HG02870 (cell line): Measurements from ENCODE around the gene BTBD8.

Experiments used
- ATAC-seq: cut with Tn5 transposase; IDR thresholded peaks from one replicate; pipeline ENCODE4 v1.9.1; 2021; ENCODE audit warnings: mild to moderate bottlenecking, moderate library complexity; ENCODE audit not compliant: unreplicated experiment

Gene BTBD8

DNA sequence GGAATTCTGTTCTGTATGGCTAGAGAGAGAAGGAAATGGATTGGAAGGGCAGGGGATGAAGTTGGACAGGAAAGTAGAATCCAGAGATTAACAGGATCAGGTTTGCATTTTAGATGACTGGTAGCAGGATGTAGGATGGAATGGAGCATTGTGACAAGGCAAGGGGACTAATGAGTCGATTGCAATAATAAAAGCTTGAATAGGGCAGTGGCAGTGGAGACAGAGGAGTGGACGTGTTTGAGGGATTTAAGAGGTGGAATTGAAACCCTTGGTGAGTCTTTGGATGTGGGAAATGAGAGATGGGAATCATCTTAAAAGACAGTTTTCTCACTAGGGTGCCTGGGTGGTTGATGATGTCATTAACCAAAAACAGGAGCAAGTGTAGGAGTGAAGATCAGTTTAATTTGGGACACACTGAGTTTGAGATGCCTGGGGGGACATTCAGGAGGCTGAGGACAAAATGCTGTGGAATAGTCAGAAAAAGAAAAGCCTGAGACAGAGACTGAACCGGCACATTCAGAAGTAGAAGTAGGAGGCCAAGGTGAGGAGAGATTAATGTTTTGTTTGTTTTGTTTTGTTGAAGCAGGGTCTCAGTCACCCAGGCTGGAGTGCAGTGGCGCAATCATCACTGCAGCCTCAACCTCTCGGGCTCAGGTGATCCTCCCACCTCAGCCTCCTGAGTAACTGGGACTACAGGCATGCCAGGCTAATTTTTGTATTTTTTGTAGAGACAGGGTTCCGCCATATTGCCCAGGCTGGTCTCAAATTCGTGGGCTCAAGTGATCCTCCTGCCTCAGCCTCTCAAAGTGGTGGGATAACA, 108.5 kb downstream of the BTBD8 start:
- ATAC-seq = no peak

DNA sequence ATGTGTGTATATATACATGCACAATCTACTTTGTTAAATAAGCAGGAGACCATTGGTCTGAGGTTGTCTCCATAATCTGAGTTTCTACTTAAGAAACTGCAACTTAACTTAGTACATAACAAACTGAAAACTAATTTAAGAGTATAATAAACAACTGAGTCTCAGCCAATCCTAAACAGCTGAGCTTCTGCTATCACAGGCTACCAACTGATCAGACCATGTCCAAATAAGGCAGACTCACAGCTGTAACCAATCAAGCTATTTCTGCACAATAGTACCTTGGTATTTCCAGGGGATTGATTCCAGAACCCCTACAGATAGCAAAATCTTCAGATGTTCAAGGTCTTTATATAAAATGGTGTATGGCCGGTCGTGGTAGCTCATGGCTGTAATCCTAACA, 111.6 kb downstream of the BTBD8 start:
- ATAC-seq = no peak

DNA sequence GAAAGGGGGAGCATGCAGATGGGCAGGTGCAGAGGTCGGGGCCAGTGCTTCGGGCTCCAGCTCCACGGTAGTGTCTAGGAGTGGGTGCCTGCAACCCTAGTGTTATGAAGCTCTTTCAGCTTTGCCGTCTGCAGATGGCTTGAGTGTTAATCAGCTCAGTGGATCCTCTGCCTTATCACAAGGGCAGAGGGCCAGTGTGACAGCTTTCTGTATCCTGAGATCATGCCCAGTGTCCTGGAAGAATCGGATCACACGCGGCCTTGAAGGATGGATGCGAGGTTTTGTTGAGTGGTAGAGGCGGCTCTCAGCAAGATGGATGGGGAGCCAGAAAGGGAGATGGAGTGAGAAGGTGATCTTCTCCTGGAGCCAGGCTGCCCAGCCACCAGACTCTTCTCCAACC, 112.1 kb downstream of the BTBD8 start:
- ATAC-seq = no peak

DNA sequence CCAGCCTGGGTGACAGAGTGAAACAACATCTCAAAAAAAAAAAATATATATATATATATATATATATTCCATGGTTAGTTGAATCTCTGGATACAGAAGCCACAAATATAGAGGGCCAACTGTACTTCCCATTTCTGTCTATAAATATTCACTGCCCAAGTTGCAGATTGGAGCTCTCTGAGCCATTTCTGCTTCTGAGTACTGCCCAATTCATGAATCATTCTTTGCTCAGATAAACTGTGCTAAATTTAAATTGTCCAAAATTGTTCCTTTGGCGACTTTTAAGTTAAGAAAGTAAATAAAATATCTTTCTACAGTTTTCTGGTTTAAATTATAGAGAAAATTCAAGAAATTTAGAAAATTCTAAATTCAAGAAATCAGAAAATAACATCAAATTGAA, 114.4 kb downstream of the BTBD8 start:
- no peak for ATAC-seq

DNA sequence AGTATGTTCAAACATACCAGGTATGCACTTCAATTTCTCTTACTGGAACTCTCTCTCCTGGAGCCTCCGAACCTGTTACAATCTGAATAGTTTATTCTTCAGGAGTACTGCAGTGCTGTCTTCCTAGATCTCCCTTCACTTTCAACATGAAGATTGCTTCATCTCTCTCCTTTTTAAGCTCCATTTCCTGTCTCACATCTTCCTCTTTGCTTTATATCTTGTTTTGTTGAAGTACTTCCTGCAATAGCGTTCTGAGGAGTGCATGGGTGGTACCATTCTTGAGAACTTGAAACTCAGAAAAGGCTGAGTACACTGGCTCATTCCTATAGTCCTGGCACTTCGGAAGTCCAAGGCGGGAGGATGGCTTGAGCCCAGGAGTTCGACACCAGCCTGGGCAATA, 121.8 kb downstream of the BTBD8 start:
- ATAC-seq = no peak

DNA sequence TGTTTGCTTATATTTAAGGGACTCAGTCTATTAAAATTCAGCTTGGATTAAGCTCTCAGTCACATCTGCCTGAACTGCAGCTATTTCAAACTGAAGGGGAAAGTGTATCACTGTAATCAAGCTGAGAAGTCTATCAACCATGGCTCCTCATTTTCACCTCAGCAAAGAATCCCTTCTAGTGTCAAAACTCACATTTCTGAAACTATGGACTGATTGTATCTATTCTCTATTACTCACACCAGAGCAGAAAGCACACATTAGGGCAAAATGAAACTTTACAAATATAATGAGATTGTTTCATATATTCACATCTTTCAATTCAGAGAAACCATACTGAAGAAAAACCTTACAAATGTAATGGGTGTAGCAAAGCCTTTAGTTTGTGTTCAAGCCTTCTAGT, 123.0 kb downstream of the BTBD8 start:
- no peak for ATAC-seq

DNA sequence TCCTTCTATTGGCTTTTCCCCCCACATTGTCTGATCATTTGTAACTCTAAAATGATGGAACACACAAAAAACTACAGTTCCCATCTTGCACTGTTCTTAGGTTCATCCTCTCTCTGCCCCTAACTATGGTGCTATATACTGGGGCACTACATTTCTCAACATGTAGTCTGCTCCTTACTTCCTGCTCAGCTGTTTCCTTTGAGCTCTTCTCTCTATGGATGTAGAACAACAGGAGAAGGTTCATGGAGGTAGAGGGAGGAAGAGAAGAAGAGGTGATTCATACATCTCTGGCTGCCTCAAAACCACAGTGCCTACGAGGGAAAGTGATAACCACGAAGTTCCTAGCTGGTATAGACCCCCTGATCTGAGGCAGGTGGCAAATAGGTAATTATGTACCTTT, 130.6 kb downstream of the BTBD8 start:
- ATAC-seq = no peak

DNA sequence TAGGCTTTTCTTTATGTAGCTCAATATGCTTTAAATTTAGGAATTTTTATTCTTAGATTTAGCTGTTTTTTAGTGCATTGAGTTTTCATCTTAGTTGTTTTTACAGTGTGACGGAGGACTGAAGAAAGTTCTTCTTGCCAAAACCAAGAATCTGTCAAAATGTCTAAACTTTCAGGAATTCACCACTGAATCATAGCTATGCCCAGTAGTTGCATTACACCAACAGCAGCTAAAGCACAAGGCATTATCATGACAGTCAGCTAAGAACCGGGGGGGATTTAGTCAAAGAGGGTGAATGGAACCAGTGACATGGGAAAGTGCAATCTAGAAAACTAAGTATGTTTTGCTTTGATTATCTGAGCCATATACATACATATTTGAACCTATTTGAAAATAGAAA, 131.0 kb downstream of the BTBD8 start:
- ATAC-seq = no peak

DNA sequence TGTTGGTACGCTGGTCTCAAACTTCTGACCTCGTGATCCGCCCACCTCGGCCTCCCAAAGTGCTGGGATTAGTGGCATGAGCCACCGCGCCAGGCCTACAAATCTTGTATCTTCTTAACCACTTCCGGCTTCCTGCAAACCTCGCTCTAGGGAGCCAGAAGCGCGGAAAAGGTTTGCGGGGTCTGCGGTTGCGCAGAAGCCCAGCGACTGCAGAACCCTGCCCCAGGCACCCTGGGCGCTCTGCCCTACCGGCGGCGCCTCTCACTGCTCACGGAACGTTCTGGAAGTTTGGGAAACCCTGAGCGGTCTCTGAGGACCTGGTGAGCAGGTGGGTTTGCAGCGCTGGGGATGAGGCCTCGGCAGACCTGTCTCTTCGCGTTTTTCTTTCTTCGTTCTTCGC, 137.6 kb downstream of the BTBD8 start, which contains the start of gene C1orf146:
C1orf146 (plus strand) TSS at position 195 of the 400 bp plus-strand sequence. CDS start 13,506 bp downstream, outside the sequence.
- no peak for ATAC-seq

DNA sequence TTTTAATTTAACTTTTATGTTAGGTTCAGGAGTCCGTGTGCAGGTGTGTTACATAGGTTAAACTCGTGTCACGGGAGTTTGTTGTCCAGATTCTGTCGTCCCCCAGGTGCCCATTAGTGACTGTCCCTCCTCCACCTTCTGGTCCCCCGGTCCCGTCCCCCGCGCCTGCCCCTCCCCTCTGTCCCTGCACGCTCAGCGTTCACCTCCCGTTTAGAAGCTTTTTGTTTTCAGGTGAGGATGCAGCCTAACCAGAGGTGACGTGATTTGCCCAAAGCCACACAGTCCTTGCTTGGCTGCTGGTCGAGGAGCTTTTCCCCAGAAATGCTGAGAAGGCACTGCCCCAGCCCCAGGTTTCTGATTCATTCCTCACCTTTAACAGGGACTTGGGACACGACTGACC, 138.4 kb downstream of the BTBD8 start:
- ATAC-seq = no peak

DNA sequence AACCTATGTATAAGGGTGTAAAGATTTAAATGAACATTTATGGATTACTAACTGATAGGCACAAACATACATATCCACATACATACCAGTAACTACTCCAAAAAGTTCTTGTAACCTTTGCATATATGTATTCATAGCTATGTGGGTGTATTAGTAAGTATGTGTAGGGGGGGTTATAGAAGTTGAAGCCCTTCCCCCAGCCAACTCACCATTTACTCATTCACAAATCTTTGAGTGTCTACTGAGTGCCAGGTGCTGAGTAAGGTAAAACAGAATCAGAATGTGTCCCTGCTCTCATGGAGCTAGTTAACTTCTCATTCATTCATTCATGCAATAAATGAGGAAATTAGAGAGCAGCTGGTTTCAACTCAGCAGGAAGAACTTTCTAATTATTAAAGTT, 138.9 kb downstream of the BTBD8 start:
- no peak for ATAC-seq

DNA sequence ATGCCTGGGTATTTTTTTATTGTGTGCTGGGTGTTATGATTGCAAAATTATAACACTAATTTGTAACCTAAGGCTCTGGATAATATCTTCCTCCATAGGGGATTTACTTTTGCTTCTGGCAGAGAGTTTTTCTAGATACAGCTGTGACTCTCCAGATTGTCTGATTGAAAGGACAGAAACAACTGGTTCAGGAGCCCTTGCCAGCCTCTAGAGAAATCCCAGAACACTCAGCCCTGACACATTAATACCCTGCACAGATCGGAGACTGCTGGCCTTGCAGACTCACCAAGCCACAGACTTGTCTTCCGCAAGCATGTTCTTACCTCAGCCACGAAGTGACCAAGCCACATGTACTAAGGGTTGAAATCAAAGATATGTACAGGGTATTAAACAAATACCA, 148.3 kb downstream of the BTBD8 start:
- ATAC-seq = no peak

DNA sequence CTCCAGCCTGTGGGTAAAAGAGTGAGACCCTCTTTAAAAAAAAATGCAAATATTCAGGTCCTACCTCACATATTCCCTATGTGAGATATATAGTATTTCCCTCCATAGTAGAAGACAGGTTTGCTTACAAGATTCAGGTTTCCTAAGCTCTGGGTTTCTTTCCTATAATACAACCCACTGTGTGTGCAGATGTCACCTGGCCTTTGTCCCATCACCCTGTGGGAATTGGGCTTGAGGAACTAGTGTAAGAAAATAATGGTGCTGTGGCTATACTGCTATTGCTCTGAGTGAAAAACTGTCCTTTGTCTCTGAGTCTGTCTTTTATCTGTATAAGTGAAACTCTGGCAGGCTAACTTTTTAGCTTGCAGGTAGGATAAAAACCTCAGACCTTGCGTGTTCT, 150.6 kb downstream of the BTBD8 start:
- no peak for ATAC-seq
